HG03025 (cell line): ENCODE results near the gene HGD.

Experiments used
- ATAC-seq: cut with Tn5 transposase; IDR thresholded peaks from one replicate; pipeline ENCODE4 v1.9.1; 2021; ENCODE audit warnings: mild to moderate bottlenecking, moderate library complexity; ENCODE audit not compliant: unreplicated experiment, low FRiP score

The HGD gene

GRCh38 chr3:120596853-120597223, 85.2 kb downstream of the HGD start:
- no peak for ATAC-seq

GRCh38 chr3:120596116-120596852, 85.8 kb downstream of the HGD start, which contains the start of gene NDUFB4:
TSS of gene NDUFB4 (plus strand) at chr3:120596336. CDS start at chr3:120596360, 24 bp downstream.
- peak; percentile 96 for ATAC-seq

GRCh38 chr3:120595788-120596115, 86.3 kb downstream of the HGD start:
- no peak for ATAC-seq

GRCh38 chr3:120587332-120587975, 94.6 kb downstream of the HGD start:
- no peak for ATAC-seq
